Bone marrow (tissue), 2 donors: ENCODE data around the gene REC8.

Experiments
- DNase-seq, 2 donors: peaks; one replicate each; lab custom pipeline; 2025; lab: John Stamatoyannopoulos, UW

The REC8 gene, protein sequence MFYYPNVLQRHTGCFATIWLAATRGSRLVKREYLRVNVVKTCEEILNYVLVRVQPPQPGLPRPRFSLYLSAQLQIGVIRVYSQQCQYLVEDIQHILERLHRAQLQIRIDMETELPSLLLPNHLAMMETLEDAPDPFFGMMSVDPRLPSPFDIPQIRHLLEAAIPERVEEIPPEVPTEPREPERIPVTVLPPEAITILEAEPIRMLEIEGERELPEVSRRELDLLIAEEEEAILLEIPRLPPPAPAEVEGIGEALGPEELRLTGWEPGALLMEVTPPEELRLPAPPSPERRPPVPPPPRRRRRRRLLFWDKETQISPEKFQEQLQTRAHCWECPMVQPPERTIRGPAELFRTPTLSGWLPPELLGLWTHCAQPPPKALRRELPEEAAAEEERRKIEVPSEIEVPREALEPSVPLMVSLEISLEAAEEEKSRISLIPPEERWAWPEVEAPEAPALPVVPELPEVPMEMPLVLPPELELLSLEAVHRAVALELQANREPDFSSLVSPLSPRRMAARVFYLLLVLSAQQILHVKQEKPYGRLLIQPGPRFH

GRCh38 chr14:24171422-24172260 lies at the start of gene REC8:
TSS of gene REC8 (plus strand) at chr14:24172080. CDS start at chr14:24172553, 473 bp downstream.
- DNase-seq: peak; percentile 16 to 37

GRCh38 chr14:24122416-24122815 lies 49.5 kb upstream of the REC8 start:
- DNase-seq: no peak

DNA sequence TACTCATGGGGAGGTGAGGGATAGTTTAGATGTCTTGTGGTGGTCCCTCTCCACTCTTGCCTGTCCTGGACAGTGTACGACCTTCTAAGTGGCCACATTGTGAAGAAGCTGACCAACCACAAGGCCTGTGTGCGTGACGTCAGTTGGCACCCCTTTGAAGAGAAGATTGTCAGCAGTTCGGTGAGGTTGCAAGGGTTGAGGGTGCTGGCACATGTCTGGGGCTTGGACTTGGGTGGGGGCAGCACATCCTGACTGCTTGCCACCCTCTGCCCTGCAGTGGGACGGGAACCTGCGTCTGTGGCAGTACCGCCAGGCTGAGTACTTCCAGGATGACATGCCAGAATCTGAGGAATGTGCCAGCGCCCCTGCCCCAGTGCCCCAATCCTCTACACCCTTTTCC lies 49.0 kb upstream of the REC8 start:
- DNase-seq: no peak

- DNase-seq: no peak
Measured at GRCh38 chr14:24123424-24124417, 48.2 kb upstream of the REC8 start.

- DNase-seq: no peak
Measured at GRCh38 chr14:24126939-24127338, 44.9 kb upstream of the REC8 start.

DNA sequence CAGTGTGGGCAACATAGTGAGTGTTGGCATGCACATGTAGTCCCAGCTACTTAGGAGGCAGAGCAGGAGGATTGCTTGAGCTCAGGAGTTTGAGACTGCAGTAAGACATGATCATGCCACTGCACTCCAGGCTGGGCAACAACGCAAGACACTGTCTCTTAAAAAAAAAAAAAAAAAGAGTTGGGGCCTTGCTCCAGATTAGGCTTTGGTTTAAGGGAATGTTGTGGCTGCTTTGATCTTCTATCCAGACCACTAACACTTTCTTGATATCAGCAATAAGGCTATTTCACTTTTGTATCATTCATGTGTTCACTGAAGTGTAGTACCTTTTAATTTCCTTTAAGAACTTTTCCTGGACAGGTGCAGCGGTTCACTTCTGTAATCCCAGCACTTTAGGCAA lies 44.2 kb upstream of the REC8 start:
- DNase-seq: no peak

DNA sequence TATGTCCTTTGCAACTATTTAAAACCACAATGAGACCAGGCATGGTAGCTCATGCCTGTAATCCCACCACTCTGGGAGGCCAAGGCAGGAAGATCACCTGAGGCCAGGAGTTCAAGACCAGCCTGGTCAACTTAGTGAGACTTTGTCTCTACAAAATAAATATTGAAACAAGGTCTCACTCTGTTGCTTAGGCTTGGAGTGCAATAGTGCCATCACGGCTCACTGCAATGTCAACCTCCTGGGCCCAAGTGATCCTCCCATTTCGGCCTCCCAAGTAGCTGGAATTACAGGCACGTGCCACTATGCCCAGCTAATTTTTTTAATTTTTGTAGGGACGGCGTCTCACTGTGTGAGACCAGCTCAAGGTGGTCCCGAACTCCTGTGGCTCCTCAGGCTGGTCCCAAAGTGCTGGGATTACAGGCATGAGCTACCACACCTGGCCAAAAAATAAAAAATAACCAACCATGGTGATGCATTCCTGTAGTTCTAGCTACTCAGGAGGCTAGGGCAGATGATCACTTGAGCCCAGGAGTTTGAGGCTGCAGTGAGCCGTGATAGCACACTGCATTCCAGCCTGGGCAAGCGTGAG lies 42.4 kb upstream of the REC8 start:
- DNase-seq: no peak

- DNase-seq: no peak
Measured at GRCh38 chr14:24130380-24130716, 41.5 kb upstream of the REC8 start, which contains the start of gene FITM1. TSS of gene FITM1 (plus strand) at chr14:24130659. CDS start at chr14:24131564, 905 bp downstream.

DNA sequence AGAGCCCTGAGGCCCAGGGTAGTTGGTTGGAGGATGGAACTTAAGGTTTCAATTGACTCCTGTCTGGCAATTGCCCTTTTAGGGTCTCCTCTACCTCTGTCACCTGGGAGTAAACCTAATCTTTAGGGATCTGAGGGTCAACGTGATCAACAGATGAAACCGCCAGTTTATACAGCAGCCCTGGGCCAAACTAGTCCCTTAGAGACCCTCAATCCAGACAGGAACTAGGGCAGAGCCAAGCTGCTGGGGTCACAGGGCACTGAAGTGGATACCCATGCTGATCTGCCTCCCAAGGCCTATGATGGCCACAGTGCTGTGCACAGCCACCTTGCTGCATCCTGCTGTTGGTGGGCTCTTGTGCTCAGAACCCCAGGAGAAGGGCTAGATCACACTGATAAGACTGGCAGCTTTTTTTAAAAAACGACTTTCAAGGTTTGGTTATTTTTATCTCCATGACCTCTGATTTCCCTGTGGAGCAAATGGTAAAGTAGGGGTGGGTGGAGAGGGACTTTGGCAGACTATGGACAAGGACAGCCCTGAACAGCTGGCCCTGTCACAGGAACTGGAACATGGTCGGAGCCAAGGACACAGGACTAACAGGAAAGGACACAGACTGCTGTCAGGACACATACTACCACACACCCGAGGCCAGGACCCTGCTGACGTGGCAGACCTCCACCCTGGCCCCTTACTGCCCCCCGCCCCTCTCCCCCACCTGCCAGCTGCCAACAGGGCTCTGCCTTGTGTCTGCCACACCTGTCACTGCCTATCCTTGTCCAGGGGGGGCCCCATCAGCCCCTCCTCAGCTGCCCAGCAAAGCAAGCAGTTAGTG lies 40.9 kb upstream of the REC8 start:
- no peak for DNase-seq

DNA sequence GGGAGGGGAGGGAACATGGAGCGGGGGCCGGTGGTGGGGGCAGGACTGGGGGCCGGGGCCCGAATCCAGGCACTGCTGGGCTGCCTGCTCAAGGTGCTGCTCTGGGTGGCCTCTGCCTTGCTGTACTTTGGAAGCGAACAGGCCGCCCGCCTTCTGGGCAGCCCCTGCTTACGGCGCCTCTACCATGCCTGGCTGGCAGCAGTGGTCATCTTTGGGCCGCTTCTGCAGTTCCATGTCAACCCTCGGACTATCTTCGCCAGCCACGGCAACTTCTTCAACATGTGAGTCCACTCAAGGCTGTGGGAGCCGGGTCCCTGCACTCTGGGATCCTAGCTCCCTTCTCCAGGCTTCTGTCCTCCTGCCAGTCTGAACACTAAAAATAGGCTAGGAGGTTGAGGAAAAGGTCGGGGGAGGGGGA lies 40.3 kb upstream of the REC8 start:
- no peak for DNase-seq

GRCh38 chr14:24132061-24132685 lies 39.7 kb upstream of the REC8 start:
- DNase-seq: no peak

- no peak for DNase-seq
Measured at GRCh38 chr14:24132976-24133375, 38.9 kb upstream of the REC8 start.

- no peak for DNase-seq
Measured at GRCh38 chr14:24133735-24134134, 38.1 kb upstream of the REC8 start.

DNA sequence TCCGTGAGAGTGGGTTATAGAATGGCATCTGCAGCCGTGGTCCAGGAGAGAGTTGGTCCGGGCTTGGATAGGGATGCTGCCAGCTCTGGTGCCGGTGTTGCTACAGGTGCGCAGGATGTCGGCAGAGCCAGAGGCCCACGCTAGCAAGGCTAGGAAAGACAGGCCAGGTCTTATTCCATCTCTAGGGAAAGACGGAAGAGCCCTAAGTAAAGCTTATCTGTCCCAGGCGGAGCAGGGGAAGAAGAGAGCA lies 36.4 kb upstream of the REC8 start:
- DNase-seq: no peak

GRCh38 chr14:24135834-24136683 lies 35.8 kb upstream of the REC8 start, which contains the start of gene PSME1:
TSS of gene PSME1 (plus strand) at chr14:24136194. CDS start at chr14:24136263, 69 bp downstream.
- DNase-seq: peak; percentile 83 to 93

GRCh38 chr14:24136684-24137528 lies 35.0 kb upstream of the REC8 start:
- no peak for DNase-seq

DNA sequence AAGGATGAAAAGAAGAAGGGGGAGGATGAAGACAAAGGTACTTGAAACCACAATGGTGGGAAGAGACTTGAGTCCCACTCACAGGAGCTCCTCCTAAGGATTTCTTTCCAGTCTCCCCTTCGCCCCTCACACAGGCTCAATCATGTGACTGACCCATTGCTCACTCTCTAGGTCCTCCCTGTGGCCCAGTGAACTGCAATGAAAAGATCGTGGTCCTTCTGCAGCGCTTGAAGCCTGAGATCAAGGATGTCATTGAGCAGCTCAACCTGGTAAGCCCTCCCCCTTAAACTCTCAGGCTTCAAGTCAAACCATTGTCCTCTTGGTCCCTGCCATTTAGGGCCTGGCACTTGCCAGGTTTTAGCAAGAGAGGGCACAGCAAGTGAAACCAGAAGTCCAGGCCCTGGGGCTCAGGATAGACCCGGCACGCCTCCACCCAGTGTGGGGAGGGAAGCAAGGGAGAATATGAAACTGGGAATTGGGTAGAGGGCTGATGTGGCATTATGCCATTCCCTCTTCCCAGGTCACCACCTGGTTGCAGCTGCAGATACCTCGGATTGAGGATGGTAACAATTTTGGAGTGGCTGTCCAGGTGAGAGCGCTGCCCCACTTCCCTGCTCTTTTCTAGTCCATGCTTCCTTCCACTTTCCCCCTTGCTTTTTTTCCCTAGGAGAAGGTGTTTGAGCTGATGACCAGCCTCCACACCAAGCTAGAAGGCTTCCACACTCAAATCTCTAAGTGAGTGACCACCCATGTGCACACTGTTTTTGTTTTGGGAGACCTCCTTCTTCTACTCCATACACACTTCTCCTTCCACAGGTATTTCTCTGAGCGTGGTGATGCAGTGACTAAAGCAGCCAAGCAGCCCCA lies 34.1 kb upstream of the REC8 start:
- DNase-seq: no peak
